SU-DHL-6 (cell line): ENCODE measurements around the gene PLEKHA8.

Experiments
- EZH2phosphoT487 ChIP-seq: fragments of 200-600 bp; sonication (generic), shearing (Covaris generic); conservative IDR thresholded peaks from 2 replicates; pipeline ENCODE4 v1.6.1; 2018; ENCODE audit warnings: mild to moderate bottlenecking, antibody characterized with exemption, low read length, moderate library complexity, mixed read lengths
- TF ChIP-seq, protein P1 (sequence below): fragments of 200-600 bp; sonication (generic); IDR thresholded peaks from one replicate; pipeline ENCODE4 v1.5.1; 2017; ENCODE audit warnings: antibody characterized with exemption, mild to moderate bottlenecking, low read length, moderate library complexity; ENCODE audit not compliant: insufficient read depth, poor library complexity, severe bottlenecking

DNA sequence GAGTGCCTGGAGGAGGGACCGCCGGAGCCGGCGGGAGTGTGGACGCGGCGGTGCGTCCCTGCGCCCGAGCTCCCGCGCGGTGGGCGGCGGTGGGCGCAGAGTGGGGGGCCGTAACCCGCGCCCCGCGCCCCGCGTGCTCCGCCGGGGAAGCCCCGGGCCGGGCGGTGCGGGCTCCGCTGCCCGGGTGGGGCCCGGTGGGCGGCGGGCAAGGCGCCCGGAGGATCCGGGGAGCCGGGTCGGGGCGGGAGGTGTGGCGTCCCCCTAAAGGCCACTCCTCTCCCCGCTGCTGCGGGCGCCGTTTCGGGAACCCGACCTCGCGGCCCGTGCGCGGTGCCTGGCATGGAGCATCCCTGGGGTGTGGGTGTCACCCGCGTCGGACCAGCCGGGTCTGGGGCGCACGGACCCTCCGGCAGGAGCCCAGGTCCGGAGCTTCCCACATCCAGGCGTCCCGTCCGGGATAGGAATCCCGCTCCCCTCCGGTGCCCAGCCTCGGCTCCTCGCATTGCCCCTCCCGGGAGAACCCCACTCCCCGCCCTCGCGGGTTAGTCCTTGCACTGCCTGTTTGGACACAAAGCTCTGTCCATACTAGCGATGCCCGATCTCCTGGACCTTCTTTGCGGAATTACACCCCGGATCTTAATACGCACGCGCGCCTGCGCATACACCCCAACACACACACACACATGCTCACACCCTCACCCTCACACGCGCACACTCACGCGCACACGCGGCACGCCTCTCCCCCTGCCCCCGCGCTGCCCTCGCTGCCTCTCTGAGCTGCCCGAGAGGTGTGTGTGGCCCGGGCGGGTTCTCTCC is 107.3 kb downstream of the PLEKHA8 start:
- TF ChIP-seq, protein P1, sequence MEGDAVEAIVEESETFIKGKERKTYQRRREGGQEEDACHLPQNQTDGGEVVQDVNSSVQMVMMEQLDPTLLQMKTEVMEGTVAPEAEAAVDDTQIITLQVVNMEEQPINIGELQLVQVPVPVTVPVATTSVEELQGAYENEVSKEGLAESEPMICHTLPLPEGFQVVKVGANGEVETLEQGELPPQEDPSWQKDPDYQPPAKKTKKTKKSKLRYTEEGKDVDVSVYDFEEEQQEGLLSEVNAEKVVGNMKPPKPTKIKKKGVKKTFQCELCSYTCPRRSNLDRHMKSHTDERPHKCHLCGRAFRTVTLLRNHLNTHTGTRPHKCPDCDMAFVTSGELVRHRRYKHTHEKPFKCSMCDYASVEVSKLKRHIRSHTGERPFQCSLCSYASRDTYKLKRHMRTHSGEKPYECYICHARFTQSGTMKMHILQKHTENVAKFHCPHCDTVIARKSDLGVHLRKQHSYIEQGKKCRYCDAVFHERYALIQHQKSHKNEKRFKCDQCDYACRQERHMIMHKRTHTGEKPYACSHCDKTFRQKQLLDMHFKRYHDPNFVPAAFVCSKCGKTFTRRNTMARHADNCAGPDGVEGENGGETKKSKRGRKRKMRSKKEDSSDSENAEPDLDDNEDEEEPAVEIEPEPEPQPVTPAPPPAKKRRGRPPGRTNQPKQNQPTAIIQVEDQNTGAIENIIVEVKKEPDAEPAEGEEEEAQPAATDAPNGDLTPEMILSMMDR, result no peak
- TF ChIP-seq EZH2phosphoT487, result peak; percentile 91; the same call in 1 of the 2 replicates
